Esophagus muscularis mucosa (tissue), 4 donors: ENCODE data around the gene SLC32A1. TPM values are rescaled to one million over a fixed set of nuclear protein-coding genes. Genes with fewer than 3 reads are reported as not detected.

Experiments used
- DNase-seq: peaks from one replicate; pipeline ENCODE4 v3.0.0-alpha.2; 2017; ENCODE audit errors: extremely low spot score
- H3K27ac ChIP-seq, 4 donors: fragments of 200-600 bp; sonication (generic); replicated peaks in 1 of 4; 1 replicate in 3 of 4; 2 replicates in 1 of 4; pipeline ENCODE4 v1.5.1; 2016 to 2019; ENCODE audit warnings: mild to moderate bottlenecking in 1 of 4
- H3K27me3 ChIP-seq, 4 donors: fragments of 200-600 bp; sonication (generic); one replicate each; pipeline versions ENCODE4 v1.5.1 to v1.6.0; 2016 to 2019
- H3K36me3 ChIP-seq, 4 donors: fragments of 200-600 bp; sonication (generic); one replicate each; pipeline ENCODE4 v1.5.1; 2016 to 2019
- H3K4me1 ChIP-seq, 4 donors: fragments of 200-600 bp; sonication (generic); one replicate each; pipeline ENCODE4 v1.5.1; 2016 to 2019
- H3K4me3 ChIP-seq, 4 donors: fragments of 200-600 bp; sonication (generic); 1 replicate in 2 of 4; 2 replicates in 2 of 4; pipeline ENCODE4 v1.5.1; 2016 to 2019; ENCODE audit warnings: mild to moderate bottlenecking in 4 of 4, moderate library complexity in 1 of 4
- H3K9me3 ChIP-seq, 4 donors: fragments of 200-600 bp; sonication (generic); 1 replicate in 3 of 4; 2 replicates in 1 of 4; pipeline ENCODE4 v1.5.1; 2016 to 2019
- EP300 ChIP-seq: sonication (generic); formaldehyde crosslinking; IDR thresholded peaks from one replicate; pipeline ENCODE4 v1.6.1; 2017; ENCODE audit warnings: antibody characterized with exemption
- POLR2A ChIP-seq: fragments of 450-650 bp; IDR thresholded peaks from one replicate; pipeline ENCODE4 v1.6.1; 2017; ENCODE audit warnings: antibody characterized with exemption, moderate library complexity, mild to moderate bottlenecking, low read depth
- POLR2AphosphoS5 ChIP-seq, 2 donors: sonication (generic); formaldehyde crosslinking; IDR thresholded peaks; one replicate each; pipeline ENCODE4 v1.6.1; 2017; ENCODE audit warnings: antibody characterized with exemption in 2 of 2
- WGBS: methylation state at CpG from one replicate; pipeline ENCODE4 v1.1.5; 2018; 5-methylcytosine and 5-hydroxymethylcytosine counted together
- intact Hi-C: fragments of 100-400 bp; cut with DNase I; formaldehyde crosslinking; loops from one replicate; pipeline ENCODE4 v1.15.1; 2023
- total RNA-seq, 4 donors: library from RNA; depleted of rRNA; stranded (reverse); fragments of >200 nt; gene quantifications; one replicate each; pipeline versions ENCODE4 v1.1.0 to v1.2.1, GENCODE V29; 2016
- TF ChIP-seq, protein P1 (sequence below), 3 experiments: fragments of 200-600 bp in 2 of 3; fragments of 450-650 bp in 1 of 3; sonication (generic) in 2 of 3; IDR thresholded peaks; one replicate each; pipeline ENCODE4 v1.5.1; 2017 to 2019; ENCODE audit warnings: antibody characterized with exemption in 3 of 3, mild to moderate bottlenecking in 2 of 3, moderate library complexity in 1 of 3

SLC32A1 gene
- total RNA-seq, 4 donors from 2014 or later, result not detected

DNA sequence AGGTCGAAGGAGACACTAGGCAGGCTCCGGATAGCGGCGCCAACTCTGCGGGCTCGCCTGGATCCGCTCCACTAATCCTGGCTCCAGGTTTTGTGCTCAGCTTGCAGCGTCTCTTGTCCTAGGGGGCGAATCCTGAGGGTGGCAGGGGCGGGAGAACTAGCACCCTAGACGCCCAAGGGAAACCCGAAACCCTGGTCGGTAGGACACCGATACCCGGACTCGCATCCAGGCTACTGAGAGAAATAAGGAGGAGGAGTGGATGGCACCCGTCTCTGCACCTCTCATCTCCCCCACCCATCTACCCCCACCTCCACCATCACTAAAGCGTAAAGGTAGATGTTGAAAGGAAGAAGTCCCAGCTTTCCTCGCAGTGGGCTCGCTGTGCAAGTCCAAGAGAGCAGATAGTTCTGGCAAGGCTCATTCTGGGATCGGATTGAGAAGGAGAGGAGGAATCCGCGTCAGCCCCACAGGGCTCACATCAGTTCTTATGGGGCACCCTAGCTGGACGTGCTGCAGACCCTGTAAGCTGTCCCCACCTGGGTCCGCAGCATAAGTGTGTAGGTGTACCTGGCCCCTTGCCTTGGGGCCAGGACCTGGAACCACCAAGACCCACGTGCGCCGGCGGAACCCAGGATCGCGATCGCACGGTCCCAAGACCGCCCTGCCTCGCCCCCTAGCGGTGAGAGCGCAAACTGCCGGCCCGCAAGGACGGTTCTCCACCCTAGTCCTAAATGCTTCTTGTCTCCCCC lies 6.9 kb downstream of the SLC32A1 start:
- H3K4me1 ChIP-seq, result peaks cover 23 to 53% (median 42%) of the 10 kb centered on the region in 4 donors
- H3K9me3 ChIP-seq, result no peaks in the 10 kb centered on the region
- H3K36me3 ChIP-seq, result no peaks in the 10 kb centered on the region
- intact Hi-C loops, result loop anchor here (5.0 kb wide), 1 partner anchor 84 kb away; no protein-coding TSS in a partner anchor
- TF ChIP-seq POLR2AphosphoS5 (IDR thresholded peaks at IDR 0.05) (peak in 1 of 2 donors; percentile 29), POLR2A (no peak)
- TF ChIP-seq, protein P1, sequence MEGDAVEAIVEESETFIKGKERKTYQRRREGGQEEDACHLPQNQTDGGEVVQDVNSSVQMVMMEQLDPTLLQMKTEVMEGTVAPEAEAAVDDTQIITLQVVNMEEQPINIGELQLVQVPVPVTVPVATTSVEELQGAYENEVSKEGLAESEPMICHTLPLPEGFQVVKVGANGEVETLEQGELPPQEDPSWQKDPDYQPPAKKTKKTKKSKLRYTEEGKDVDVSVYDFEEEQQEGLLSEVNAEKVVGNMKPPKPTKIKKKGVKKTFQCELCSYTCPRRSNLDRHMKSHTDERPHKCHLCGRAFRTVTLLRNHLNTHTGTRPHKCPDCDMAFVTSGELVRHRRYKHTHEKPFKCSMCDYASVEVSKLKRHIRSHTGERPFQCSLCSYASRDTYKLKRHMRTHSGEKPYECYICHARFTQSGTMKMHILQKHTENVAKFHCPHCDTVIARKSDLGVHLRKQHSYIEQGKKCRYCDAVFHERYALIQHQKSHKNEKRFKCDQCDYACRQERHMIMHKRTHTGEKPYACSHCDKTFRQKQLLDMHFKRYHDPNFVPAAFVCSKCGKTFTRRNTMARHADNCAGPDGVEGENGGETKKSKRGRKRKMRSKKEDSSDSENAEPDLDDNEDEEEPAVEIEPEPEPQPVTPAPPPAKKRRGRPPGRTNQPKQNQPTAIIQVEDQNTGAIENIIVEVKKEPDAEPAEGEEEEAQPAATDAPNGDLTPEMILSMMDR (IDR thresholded peaks at IDR 0.05), result peak in 2 of 3 experiments; percentile 86 to 96
- no peak overlapping the region for H3K27ac ChIP-seq
- H3K27me3 ChIP-seq, result peaks cover 0 to 96% (median 60%) of the 10 kb centered on the region in 4 donors
- no peak for DNase-seq
- 2% methylated on average over 22 of the region's 40 CpGs for WGBS
- peak overlapping the region; percentile 34 to 49 (median 39) for H3K4me3 ChIP-seq

DNA sequence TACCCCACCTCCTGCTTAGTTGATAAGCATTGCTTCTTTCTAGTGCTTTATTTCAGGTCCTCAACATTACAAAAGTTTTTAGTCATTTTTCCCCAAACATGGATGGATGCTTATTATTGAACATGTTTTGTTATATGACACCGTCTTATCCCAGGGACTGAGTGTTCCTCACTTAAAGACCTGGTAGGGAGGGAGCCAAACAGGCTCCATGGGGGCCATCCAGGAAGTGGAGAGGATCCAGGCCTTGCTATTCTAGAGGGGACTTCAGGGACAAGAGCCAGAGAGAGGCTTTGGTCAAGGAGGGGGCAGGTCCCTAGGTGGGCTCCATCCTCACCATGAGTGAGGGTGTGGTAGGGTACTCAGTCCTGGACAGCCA lies 7.4 kb downstream of the SLC32A1 start:
- peaks cover 23 to 47% (median 39%) of the 10 kb centered on the region in 4 donors for H3K4me1 ChIP-seq
- intact Hi-C loops, result loop anchor here (5.0 kb wide), 1 partner anchor 84 kb away; no protein-coding TSS in a partner anchor
- TF ChIP-seq EP300 (no peak), POLR2AphosphoS5 (IDR thresholded peaks at IDR 0.05) (no peak), POLR2A (no peak)
- TF ChIP-seq, protein P1 (IDR thresholded peaks at IDR 0.05), result no peak

DNA sequence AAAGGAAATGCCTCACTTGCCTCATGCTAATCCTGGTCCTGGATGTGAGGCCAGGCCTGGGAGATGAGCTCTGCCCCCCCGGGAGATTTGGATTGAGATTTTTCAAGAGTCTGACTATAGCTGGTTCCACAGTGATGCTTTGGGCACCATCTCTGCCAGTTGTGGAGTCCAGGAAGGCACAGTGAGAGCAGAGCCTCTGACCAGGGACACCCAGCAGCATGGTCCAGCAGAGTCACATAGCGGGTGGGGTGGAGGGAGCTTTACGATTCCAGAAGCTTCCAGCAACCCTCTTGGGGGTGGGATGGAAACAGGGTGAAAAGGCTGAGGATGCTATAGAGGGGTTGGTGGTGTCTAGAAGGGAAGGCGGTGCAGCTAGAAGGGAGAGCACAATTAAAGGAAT lies 8.7 kb downstream of the SLC32A1 start:
- H3K36me3 ChIP-seq, result no peaks in the 10 kb centered on the region
- WGBS, result 78% methylated on average over 4 of the region's 4 CpGs
- TF ChIP-seq, protein P1 (IDR thresholded peaks at IDR 0.05), result no peak
- no peak for TF ChIP-seq EP300
- no peak for TF ChIP-seq POLR2AphosphoS5 (IDR thresholded peaks at IDR 0.05)
- no peak for TF ChIP-seq POLR2A
- no peak overlapping the region for H3K27ac ChIP-seq
- peaks cover 19 to 35% (median 31%) of the 10 kb centered on the region in 4 donors for H3K4me1 ChIP-seq
- H3K9me3 ChIP-seq, result no peaks in the 10 kb centered on the region
- intact Hi-C loops, result loop anchor here (5.0 kb wide), 1 partner anchor 86 kb away; no protein-coding TSS in a partner anchor
- DNase-seq, result no peak
- H3K27me3 ChIP-seq, result peaks cover 0 to 85% (median 42%) of the 10 kb centered on the region in 4 donors
- H3K4me3 ChIP-seq, result no peak overlapping the region

More for the DNA sequence above, 7.4 kb downstream of the SLC32A1 start:
- Histone ChIP-seq H3K4me3 (peak overlapping the region in 1 of 4 donors; percentile 42), H3K36me3 (no peaks in the 10 kb centered on the region), H3K9me3 (no peaks in the 10 kb centered on the region), H3K27ac (no peak overlapping the region), H3K27me3 (peaks cover 0 to 96% (median 55%) of the 10 kb centered on the region in 4 donors)
- no peak for DNase-seq
- WGBS, result 47% methylated on average over 1 of the region's 1 CpG

DNA sequence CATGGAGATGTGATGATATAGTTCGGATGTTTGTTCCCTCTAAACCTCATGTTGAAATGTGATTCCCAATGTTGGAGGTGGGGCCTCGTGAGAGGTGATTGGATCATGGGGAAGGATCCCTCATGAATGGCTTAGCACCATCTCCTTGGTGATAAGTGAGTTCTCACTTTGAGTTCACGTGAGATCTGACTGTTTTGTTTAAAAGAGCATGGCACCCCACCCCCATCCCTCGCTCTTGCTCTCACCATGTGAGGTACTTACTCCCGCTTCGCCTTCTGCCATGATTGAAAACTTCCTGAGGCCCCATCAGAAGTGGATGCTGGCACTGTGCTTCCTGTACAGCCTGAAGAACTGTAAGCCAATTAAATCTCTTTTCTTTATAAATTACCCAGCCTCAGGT lies 10.9 kb downstream of the SLC32A1 start:
- Histone ChIP-seq H3K36me3 (no peaks in the 10 kb centered on the region), H3K27me3 (peaks cover 0 to 84% (median 21%) of the 10 kb centered on the region in 4 donors), H3K4me3 (no peak overlapping the region), H3K9me3 (no peaks in the 10 kb centered on the region), H3K4me1 (peaks cover 14 to 18% (median 16%) of the 10 kb centered on the region in 4 donors), H3K27ac (no peak overlapping the region)
- TF ChIP-seq, protein P1 (IDR thresholded peaks at IDR 0.05), result no peak
- TF ChIP-seq POLR2AphosphoS5 (IDR thresholded peaks at IDR 0.05) (no peak), EP300 (no peak), POLR2A (no peak)
- DNase-seq, result no peak
- 40% methylated on average over 6 of the region's 6 CpGs for WGBS
- intact Hi-C loops, result no loop called here
